Stimulated activated CD8-positive, alpha-beta memory T cell treated with anti-CD3 and anti-CD28 coated beads, Interleukin-7, amount 100 ng/mL, for 4 hours (primary cell): ENCODE results near the gene PACRG.

Experiments used
- DNase-seq, 2 donors: peaks; one replicate each; pipeline ENCODE4 v3.0.0-alpha.2; 2020; ENCODE audit warnings: low read depth in 2 of 2

The PACRG gene

GRCh38 chr6:163085426-163085825, 357.7 kb downstream of the PACRG start:
- no peak for DNase-seq

- no peak for DNase-seq
Observed at GRCh38 chr6:163085861-163086623, 358.3 kb downstream of the PACRG start.

GRCh38 chr6:163086624-163086920, 358.8 kb downstream of the PACRG start:
- no peak for DNase-seq

DNA sequence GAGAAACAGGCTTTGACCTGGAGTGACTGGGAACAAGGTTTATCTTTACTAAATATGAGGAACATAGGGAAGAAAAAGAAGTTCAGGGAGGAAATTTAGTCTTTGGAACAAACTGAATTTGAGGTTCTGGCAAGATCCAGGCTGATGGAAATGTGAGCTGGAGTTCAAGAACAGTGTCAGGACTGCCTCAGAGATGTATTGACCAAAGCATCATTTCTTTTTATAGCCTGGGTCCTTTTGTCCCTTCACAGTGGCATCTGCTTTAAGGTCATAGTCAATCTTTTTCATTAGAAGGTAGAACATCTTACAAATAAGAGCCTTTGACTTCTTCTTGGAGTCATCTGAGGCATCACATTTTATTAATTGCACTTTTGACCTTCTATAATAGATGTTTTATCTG, 360.2 kb downstream of the PACRG start:
- DNase-seq = no peak

GRCh38 chr6:163092876-163093275, 365.1 kb downstream of the PACRG start:
- DNase-seq = no peak

GRCh38 chr6:163094881-163095280, 367.1 kb downstream of the PACRG start:
- DNase-seq = no peak

GRCh38 chr6:163095401-163095800, 367.6 kb downstream of the PACRG start:
- DNase-seq = no peak

- DNase-seq = no peak
Observed at GRCh38 chr6:163098827-163099479, 371.2 kb downstream of the PACRG start.

DNA sequence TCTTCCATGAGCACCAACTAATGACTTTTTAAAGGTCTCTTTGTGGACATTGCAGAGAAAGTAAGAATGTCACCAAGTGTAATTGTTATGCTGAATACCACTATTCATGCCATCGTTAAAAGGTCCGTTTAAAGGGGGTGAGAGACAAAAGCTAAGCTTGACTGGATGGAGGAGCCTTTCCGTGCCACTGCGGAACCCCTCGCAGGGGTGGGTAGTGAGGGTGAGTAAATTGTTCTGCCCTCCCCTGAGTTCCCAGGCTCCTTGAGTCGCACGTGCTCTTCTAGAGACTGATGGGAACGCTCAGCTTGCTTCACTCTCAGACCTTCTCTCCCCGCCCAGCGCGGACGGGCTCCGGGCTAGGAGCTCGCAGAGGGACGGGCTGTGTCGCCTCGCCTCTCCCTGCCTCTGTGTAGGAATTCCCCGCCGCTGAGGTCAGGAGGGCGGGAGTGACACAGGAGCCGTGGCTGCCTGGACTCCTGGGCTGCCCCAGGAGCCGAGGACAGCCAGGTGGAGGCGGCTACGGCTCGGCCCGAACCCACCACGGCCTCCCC, 371.9 kb downstream of the PACRG start:
- DNase-seq = no peak

- no peak for DNase-seq
Observed at GRCh38 chr6:163100259-163100658, 372.5 kb downstream of the PACRG start.

GRCh38 chr6:163113358-163113962, 385.7 kb downstream of the PACRG start:
- no peak for DNase-seq

- DNase-seq = no peak
Observed at GRCh38 chr6:163118941-163119340, 391.2 kb downstream of the PACRG start.

- no peak for DNase-seq
Observed at GRCh38 chr6:163120223-163120622, 392.4 kb downstream of the PACRG start.

- no peak for DNase-seq
Observed at GRCh38 chr6:163121270-163121669, 393.5 kb downstream of the PACRG start.

GRCh38 chr6:163122365-163122764, 394.6 kb downstream of the PACRG start:
- no peak for DNase-seq

DNA sequence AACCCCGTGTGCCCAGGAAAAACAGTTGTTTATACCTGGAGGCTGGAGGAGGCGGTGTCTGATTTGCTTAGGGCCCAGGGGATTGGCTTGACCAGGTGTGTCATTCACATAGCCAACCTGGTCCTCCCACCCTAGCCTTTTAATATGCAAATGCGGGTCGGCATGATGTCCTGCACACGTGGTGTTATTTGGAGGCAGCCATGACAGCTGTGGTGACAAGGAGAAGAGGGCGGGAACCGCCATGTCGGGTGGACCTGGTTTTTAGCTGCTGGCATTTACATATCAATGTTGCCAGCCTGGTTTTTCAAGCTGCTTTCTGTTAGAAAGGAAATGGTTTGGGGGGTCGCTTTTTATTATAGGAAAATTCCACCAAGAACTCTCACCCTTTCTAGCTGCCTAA, 395.3 kb downstream of the PACRG start:
- no peak for DNase-seq

DNA sequence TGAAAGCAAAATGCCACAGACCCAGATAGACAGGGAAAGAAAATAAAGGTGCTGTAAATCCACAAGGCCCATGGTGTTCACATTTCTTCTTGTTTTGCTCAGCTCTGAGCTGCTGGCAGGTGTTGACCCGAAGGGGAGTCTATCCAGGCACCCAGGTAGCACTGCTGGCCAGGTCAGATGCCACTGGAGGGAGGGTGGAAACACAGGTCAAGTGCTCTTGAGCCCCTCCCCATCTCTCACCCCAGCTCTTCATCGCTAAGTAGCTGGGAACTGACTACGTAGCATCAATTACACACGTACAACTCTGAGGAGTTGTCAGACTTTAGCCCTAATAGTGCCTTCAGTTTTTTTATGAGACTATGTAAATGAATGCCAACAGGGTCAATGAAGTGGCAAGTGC, 399.0 kb downstream of the PACRG start:
- no peak for DNase-seq

DNA sequence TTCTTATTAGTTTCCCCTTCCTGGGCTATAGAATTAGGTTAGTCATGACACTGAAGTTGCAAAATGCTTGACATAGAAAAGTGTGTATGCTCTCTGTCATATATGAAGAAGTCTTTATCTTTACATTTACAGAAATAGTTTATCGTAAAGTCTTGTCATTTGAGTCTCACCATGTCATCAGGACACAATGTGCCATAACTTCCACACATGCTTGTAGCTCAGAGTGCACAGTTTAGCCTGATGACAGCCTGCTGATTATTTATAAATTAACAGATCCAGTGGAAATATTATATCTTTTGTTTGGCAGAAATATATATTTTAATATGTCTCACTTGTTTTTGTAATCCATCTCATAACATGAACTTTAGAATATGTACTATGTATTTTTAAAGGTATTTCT, 399.8 kb downstream of the PACRG start:
- DNase-seq = no peak

DNA sequence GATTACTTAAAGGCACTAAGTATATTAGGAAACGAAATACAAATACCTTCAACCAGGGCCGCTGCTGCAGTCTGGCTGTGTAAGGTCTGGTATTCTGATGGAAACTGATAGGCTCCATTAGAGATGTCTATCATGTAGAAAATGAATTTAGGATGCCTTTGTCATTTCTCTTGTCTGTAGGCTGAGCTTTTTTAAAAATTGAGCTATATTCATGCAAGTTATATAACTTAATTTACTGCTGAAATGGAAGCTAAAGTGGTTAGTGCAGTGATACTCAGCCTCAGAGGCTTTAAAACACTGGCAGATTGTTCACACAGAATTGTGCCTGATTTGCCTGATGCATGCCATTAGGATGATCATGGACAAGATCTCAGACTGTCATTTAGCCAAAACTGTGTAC, 400.6 kb downstream of the PACRG start:
- no peak for DNase-seq

DNA sequence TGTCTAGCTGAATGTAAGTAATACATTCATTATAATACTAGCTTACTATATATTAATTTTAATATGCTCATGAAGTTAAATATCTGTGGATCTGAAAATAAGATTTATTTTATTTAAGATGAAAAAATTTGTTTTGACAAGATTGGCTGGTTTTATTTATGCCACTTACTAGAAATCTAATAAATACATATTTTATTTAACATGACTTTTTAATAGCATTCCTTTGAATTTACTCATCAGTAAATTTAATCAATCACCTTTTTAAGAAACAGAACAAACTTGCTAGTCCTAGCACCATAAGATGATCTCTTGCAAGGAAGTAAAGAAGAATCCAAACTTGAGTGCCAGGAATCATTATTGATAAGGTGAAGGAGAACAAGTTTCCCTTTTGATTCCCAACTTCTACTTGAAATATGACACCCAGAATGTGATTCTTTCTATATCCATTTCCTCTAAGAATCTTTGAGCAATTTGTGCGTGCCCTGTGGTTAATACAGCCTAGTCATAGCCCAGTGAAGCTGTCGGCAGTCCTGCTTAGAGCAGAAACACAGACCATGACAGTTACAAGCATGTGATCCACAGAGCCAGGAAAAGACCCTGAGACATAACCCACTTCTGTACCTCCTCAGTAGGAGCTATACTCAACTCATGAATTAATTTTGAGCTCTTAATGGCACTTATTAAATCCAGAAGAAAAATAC, 404.4 kb downstream of the PACRG start:
- no peak for DNase-seq

- DNase-seq = no peak
Observed at GRCh38 chr6:163133017-163133416, 405.2 kb downstream of the PACRG start.

- no peak for DNase-seq
Observed at GRCh38 chr6:163133691-163134090, 405.9 kb downstream of the PACRG start.
